Measurements from ENCODE around the gene NFIA. TPM values are rescaled to one million over a fixed set of nuclear protein-coding genes. Genes with fewer than 3 reads are reported as not detected.

The NFIA gene
- total and polyA plus RNA-seq, 9 of the 15 experiments (the other 6 are each of a cell fraction or from before 2014, with no cell fraction given): 5.3 to 24.9 (median 9.8) TPM

- TF ChIP-seq PRDM10 (IDR thresholded peaks at IDR 0.05; ENCODE audit: partially characterized antibody): no peak
- no peak for TF ChIP-seq EWSR1 (IDR thresholded peaks at IDR 0.05; ENCODE audit: borderline replicate concordance, low read depth, partially characterized antibody)
Measured at GRCh38 chr1:61097317-61097716, 15.0 kb downstream of the NFIA start (continued).

GRCh38 chr1:61097722-61098121, 15.4 kb downstream of the NFIA start:
- ChIA-PET CTCF (ENCODE audit: low intra/inter-chr PET ratio) (interaction anchor here (0.6 kb wide), 1 partner anchor 119 kb away, joined by 3 read pairs; no protein-coding TSS in a partner anchor), POLR2A (interaction anchor here (0.7 to 2.2 kb wide), 3 partner anchors 21 to 44 kb away, joined by 3 to 6 read pairs (median 3); no protein-coding TSS in a partner anchor)
- Histone ChIP-seq H3K4me2 (ENCODE audit: insufficient read depth, low read length) (no peak overlapping the region), H3K4me1 (replicated peaks in 1 of 2; ENCODE audit: control insufficient read depth in 2 of 2, insufficient read depth in 2 of 2, low read length in 2 of 2) (peaks cover 0 to 4% of the 10 kb centered on the region in 2 experiments; a peak in 1 of 5 replicates), H2AFZ (ENCODE audit: low read depth, low read length) (no peak overlapping the region), H3K9ac (ENCODE audit: insufficient read depth in 1 of 2, low read depth in 2 of 2, low read length in 2 of 2) (no peak overlapping the region), H4K20me1 (replicated peaks; ENCODE audit: control insufficient read depth, insufficient read depth, low read length) (no peaks in the 10 kb centered on the region), H3K36me3 (ENCODE audit: control insufficient read depth, insufficient read depth, low read length) (peaks cover 10% of the 10 kb centered on the region; the same call in 1 of the 3 replicates), H3K9me1 (ENCODE audit: control insufficient read depth, insufficient read depth, low read length) (no peaks in the 10 kb centered on the region), H3K79me2 (ENCODE audit: control insufficient read depth, insufficient read depth, low read length) (peaks cover 98% of the 10 kb centered on the region), H3K9me3 (replicated peaks; ENCODE audit: control insufficient read depth, insufficient read depth, low read depth, low read length) (no peaks in the 10 kb centered on the region), H3K27ac (ENCODE audit: extremely low read depth, low read depth, low read length) (no peak overlapping the region), H3K27me3 (ENCODE audit: control insufficient read depth in 2 of 2, insufficient read depth in 2 of 2, low read length in 2 of 2) (no peaks in the 10 kb centered on the region), H3K4me3 (no peak overlapping the region)
- no TSS peak for BruUV-seq (replicated peaks)
- FAIRE-seq: no peak
- intact Hi-C loops (cut with micrococcal nuclease): loop anchor here (10.0 kb wide), 1 partner anchor 757 kb away; no protein-coding TSS in a partner anchor
- WGBS (ENCODE audit: insufficient coverage, low coverage, missing lambda C conversion rate): 28% methylated on average over 1 of the region's 1 CpG
- no peak for ATAC-seq
- TF ChIP-seq DEAF1 (CRISPR knock-in tag; IDR thresholded peaks at IDR 0.05) (no peak), ZNF134 (CRISPR knock-in tag; conservative IDR thresholded peaks at IDR 0.05) (no peak), POLR2G (IDR thresholded peaks at IDR 0.05; ENCODE audit: low read depth, low read length) (no peak)
- DNase-seq (ENCODE audit: extremely low read depth in 1 of 4, low spot score in 3 of 4): no peak
- in situ Hi-C loops (cut with MboI): no loop called here
